HCT116 (cell line): ENCODE results near the gene MBD3L2B.

Experiments
- POLR2A ChIP-seq: IDR thresholded peaks from 2 replicates; pipeline ENCODE4 v1.7.0; 2011; ENCODE audit warnings: borderline replicate concordance; ENCODE audit not compliant: insufficient read depth, insufficient read length; ENCODE audit errors: extremely low read depth
- SP1 ChIP-seq: IDR thresholded peaks from 2 replicates; pipeline ENCODE4 v1.6.1; 2012; ENCODE audit warnings: low read depth

GRCh38 chr19:6987850-6988249, 33.4 kb downstream of the MBD3L2B start:
- no peak for TF ChIP-seq SP1
- TF ChIP-seq POLR2A = no peak
